LHCN-M2 (cell line): ENCODE results near the gene ATXN1. TPM values are rescaled to one million over a fixed set of nuclear protein-coding genes. Genes with fewer than 3 reads are reported as not detected.
"Not testable (repeated sequence)": the region's sequence is repeated elsewhere in the genome, so short reads cannot be mapped to it uniquely, and the experiment has no call there.

ENCODE experiments used
- DNase-seq: peaks from one replicate; pipeline ENCODE4 v3.0.0-alpha.2; 2012; ENCODE audit warnings: low read depth
- total RNA-seq: library from RNA; depleted of rRNA; stranded (reverse); fragments of >200 nt; gene quantifications from 2 replicates; pipeline ENCODE4 v1.2.3, GENCODE V29; 2014

Gene ATXN1
- total RNA-seq, 1 experiment from 2014 or later, result 9.9 TPM

GRCh38 chr6:16420715-16421461 lies 340.4 kb downstream of the ATXN1 start:
- DNase-seq, result peak; percentile 79

GRCh38 chr6:16420337-16420714 lies 340.9 kb downstream of the ATXN1 start:
- DNase-seq, result no peak

- no peak for DNase-seq
These were observed 341.5 kb downstream of the ATXN1 start for GRCh38 chr6:16419636-16420336.

DNA sequence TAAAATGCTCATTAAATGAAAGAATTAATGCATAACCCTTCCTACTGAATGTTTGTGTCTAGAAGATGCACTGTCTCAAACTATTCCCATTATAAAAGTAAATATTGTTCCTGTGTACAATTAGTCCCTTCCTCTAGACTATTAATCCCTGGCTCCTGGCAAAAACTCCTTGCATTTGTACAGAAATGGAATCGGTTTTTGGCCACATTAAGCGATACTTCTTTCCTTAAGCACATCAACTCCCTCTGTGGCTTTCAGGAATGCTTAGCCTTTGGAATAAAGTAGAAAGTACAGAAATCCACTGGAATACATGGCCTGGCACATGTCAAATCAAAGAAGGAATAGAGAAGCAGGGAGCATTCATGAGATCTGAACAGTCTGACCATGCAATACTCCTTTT lies 343.1 kb downstream of the ATXN1 start:
- no peak for DNase-seq

GRCh38 chr6:16415677-16416076 lies 345.6 kb downstream of the ATXN1 start:
- DNase-seq, result no peak

DNA sequence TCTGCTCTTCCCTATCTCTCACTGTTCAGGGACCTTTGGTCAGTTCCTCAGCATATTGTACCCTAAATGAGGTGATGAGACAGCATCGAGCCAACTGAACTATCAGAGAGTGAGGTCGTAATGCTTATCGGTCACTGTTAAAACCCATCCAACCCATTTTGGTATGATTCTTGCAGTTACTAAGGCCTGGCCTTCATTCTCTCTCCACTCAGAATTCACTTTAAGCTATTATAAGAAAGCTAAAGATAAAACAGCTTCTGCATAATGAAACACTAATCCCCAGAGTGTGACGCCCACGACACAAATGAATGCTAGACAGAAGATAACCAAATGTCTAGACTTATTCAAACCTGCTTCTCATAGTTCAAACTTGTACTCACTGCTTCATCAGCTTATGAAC lies 347.1 kb downstream of the ATXN1 start:
- DNase-seq, result no peak

DNA sequence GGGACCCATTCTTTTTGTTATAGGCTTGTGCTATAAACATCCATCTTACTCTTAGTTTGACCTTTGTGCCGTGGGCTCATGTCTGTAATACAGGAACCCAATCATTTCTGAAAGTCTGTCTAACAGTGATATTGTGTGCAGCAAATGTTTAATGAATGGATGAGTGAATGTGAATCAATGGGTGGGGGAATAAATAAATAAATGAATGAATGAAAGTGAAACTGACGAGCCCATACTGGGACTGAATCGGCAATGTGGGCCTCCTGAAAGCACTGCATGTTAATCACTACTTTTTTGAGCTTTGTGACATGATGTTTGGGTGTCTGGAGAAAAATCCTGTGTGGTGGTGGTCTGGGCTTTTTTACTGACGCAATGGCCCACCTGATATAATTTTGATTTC lies 347.9 kb downstream of the ATXN1 start:
- no peak for DNase-seq

DNA sequence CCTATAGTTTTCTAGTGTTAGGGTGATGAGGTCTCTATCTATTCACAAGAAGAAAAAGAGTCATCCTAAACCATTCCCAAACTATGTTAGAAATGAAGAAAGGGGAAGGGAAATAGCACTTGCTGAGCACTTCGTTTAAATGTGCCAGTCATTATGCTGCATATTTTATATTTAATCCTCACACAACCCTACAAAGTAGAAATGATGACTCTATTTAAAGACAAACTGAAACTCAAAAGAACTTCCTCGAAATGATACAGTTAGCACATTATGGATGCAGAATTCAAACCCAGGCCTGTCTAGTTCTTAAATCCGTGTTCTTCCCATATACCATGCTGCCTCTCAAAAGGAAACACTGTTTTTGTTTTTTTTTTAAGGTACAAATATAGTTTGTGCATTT lies 348.3 kb downstream of the ATXN1 start:
- no peak for DNase-seq

GRCh38 chr6:16412171-16412570 lies 349.1 kb downstream of the ATXN1 start:
- no peak for DNase-seq

- peak; percentile 54 for DNase-seq
These were observed 351.5 kb downstream of the ATXN1 start for GRCh38 chr6:16409531-16410441.

- DNase-seq, result no peak
These were observed 352.5 kb downstream of the ATXN1 start for GRCh38 chr6:16408766-16409165.

GRCh38 chr6:16406966-16407365 lies 354.3 kb downstream of the ATXN1 start:
- no peak for DNase-seq

- not testable (repeated sequence) for DNase-seq
These were observed 354.7 kb downstream of the ATXN1 start for GRCh38 chr6:16406538-16406937.

DNA sequence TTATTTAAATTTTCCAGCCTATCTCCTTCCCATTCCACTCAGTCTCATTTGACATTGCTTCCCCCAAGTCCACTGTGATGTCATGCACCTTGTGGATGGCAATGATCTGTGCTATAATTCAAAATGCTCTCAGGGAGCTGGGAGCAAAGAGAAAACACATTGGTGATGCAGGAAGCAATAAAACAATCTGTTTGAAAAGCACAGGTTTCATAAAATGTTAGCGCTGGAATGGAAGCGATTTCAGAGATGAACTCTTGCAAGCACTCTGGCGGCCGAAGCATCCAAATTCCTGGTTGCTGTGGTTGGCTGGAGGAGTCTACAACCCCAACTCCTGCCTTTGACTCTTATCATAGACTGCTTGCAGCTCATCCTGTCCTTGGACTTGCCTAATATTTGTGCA lies 355.9 kb downstream of the ATXN1 start:
- no peak for DNase-seq

DNA sequence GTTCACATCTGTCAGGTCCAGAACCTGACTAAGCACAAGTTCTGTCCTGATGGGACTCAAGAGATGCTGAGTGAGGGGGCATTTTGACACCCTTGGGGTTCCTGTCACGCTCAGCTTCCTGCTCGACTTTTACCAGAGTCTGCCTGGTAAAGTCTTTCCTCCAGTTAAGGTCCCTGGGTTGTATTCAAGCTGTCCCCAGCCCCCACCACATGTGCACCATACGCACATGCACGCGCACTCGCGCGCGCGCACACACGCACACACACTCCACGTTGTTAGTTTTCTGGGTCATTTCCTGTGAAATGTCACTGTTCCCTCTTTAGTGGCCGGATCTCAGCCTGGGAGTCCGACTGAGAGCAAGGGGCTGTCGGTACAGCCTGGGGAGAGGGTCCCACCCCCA lies 356.8 kb downstream of the ATXN1 start:
- no peak for DNase-seq

- no peak for DNase-seq
These were observed 357.4 kb downstream of the ATXN1 start for GRCh38 chr6:16403831-16404230.

- DNase-seq, result no peak
These were observed 358.7 kb downstream of the ATXN1 start for GRCh38 chr6:16402581-16402900.

DNA sequence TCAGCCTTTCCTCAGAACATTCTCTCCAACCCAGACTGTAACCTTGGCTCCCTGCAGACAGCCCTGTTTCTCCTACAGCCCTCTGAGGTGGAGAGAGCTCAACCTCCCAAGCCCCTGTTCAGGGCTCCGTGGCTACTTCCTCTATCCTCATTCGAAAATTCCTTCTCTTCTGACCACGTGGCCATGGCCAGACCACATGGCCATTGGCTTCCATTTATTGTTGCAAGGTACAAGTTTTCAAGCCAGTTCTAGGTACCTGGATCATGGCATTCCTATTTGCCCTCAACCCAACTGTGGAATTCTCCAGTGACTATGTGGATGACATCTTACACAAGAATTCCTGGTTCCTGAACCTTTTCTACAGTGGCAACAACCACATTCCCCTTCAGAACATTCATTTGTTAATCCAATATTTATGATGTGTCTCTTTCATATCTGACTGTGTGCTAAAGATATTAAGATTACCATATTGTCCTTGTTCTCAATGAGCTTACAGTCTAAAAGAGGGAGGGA lies 361.0 kb downstream of the ATXN1 start:
- no peak for DNase-seq

DNA sequence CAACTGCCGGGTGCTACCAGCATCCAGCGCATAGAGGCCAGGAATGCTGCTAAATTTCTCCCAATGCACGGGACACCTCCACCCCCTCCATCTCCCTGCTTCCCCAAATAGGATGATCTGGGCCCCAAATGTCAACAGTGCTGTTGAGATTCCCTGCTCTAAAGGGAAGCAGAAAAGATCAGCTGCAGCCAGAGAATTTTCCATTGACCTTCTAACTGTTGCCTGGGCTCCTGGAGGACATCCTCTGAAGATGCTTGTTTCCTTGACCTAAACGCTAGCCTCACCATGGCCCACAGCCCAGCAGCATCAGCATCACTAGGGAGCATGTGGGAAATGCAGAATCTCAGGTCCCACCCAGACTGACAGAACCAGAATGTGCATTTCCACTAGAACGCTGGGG lies 361.6 kb downstream of the ATXN1 start:
- DNase-seq, result no peak

- DNase-seq, result no peak
These were observed 362.1 kb downstream of the ATXN1 start for GRCh38 chr6:16399158-16399557.

GRCh38 chr6:16398587-16398986 lies 362.7 kb downstream of the ATXN1 start:
- no peak for DNase-seq

DNA sequence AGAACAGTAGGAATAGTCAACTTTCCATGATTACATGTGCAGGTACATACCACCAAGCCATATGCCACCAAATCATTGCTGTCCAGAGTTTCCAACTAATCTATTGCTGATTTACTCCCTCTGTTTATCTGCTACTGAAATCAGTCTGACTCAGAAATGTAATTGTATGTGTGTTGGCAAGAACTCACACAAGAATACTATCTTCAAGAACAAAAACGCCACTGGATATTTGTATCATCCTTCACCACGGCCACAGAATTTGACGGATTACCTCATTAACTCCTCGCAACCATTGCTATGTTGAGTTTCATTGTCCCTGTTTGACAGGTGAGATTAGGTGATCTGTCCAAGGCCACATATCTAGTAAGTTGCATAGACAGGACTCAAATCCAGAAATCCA lies 363.6 kb downstream of the ATXN1 start:
- DNase-seq, result no peak
